ENCODE measurements around the gene HLA-DOA.

HLA-DOA gene

GRCh38 chr6:32969685-32970412 is 39.5 kb downstream of the HLA-DOA start (continued):
- TF ChIP-seq, protein P1, sequence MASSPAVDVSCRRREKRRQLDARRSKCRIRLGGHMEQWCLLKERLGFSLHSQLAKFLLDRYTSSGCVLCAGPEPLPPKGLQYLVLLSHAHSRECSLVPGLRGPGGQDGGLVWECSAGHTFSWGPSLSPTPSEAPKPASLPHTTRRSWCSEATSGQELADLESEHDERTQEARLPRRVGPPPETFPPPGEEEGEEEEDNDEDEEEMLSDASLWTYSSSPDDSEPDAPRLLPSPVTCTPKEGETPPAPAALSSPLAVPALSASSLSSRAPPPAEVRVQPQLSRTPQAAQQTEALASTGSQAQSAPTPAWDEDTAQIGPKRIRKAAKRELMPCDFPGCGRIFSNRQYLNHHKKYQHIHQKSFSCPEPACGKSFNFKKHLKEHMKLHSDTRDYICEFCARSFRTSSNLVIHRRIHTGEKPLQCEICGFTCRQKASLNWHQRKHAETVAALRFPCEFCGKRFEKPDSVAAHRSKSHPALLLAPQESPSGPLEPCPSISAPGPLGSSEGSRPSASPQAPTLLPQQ (tag by site-specific recombination; IDR thresholded peaks at IDR 0.05), result 0 out of 2 replicates have a peak, but pooled peaks have one; percentile 6
- TF ChIP-seq ZNF621 (tag by site-specific recombination; IDR thresholded peaks at IDR 0.05), result no peak
- TF ChIP-seq ZNF132 (tag by site-specific recombination; IDR thresholded peaks at IDR 0.05; ENCODE audit: borderline replicate concordance), result no peak
- TF ChIP-seq EGR2 (tag by site-specific recombination; IDR thresholded peaks at IDR 0.05; ENCODE audit: low read depth), result peak; percentile 90
- TF ChIP-seq GFI1B (tag by site-specific recombination; IDR thresholded peaks at IDR 0.05), result peak; percentile 96
- TF ChIP-seq ZNF398 (tag by site-specific recombination; IDR thresholded peaks at IDR 0.05), result peak; percentile 95
- peak; percentile 87 for TF ChIP-seq INSM2 (tag by site-specific recombination; IDR thresholded peaks at IDR 0.05)
- peak; percentile 83 for TF ChIP-seq ZNF366 (tag by site-specific recombination; conservative IDR thresholded peaks at IDR 0.05)

DNA sequence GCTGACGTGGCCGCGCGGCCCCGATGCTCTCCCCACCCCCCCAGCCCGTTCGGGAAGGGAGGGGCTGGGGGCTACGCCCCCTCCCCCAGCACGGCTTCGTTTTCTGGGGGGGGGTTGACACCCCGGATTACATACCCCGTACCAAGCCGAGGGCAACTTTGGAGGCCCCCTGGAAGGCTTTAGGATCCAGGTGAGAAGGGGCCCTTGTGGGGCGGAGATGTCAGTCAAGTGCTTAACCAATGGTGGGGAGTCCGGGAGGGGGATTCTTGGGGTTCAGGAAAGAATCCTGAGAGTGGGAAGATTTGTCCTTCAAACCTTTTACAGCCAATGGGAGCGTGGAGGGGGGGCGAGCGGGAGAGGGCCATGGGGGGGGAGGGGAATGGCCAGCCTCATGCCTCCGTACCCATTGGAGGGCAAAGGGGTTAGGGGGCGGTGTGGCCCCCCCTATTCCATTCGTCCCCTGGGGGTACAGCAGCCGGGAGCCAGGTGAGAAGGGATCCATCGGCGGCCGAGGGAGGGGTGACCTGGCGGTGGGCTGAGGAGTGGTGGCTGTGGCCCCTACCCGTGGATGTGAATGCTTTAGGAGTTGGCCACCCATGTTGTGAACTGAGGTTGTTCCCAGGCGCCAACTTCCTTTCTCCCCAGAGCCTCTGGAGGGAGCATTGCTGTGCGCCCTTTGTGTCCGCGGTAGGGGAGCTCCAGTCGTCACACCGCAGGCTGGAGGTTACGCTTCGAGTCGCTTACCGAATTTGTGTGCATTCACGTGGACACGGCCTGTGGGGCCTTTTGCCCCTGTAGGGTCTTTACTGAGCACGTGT is 40.3 kb downstream of the HLA-DOA start:
- Histone ChIP-seq H3K4me1 (ENCODE audit: control insufficient read depth, insufficient read depth, low read length) (peaks cover 11% of the 10 kb centered on the region), H3K9me3 (ENCODE audit: control insufficient read depth, insufficient read depth, low read depth, low read length) (no peaks in the 10 kb centered on the region), H3K27ac (ENCODE audit: extremely low read depth, low read depth, low read length) (peak overlapping the region; percentile 99), H3K36me3 (ENCODE audit: control insufficient read depth in 2 of 2, insufficient read depth in 1 of 2, low read length in 2 of 2) (peaks cover 6 to 32% of the 10 kb centered on the region in 2 experiments; a peak in 2 of 3 replicates), H3K4me3 (ENCODE audit: low read depth, low read length) (peak overlapping the region; percentile 85)
- CTCF ChIA-PET, result interaction anchor here (0.6 to 18.0 kb wide), 7 partner anchors 9 to 180 kb away, joined by 3 to 344 read pairs (median 27); partner anchors contain the start of genes HLA-DMA and TAP2
- POLR2A ChIA-PET, result interaction anchor here (0.6 to 11.3 kb wide), 16 partner anchors 9 to 1427 kb away, joined by 3 to 405 read pairs (median 12); partner anchors contain the start of genes DDX39B, HLA-DMA, HLA-DMB and TAP2
- TF ChIP-seq ZNF558 (tag by site-specific recombination; IDR thresholded peaks at IDR 0.05) (0 out of 2 replicates have a peak, but pooled peaks have one; percentile 0), ZNF132 (tag by site-specific recombination; IDR thresholded peaks at IDR 0.05; ENCODE audit: borderline replicate concordance) (no peak), ZSCAN4 (tag by site-specific recombination; IDR thresholded peaks at IDR 0.05) (peak; percentile 19; the same call in 1 of the 2 replicates), ZNF324 (tag by site-specific recombination; IDR thresholded peaks at IDR 0.05) (peak; percentile 12; the same call in 1 of the 2 replicates), ZNF426 (tag by site-specific recombination; IDR thresholded peaks at IDR 0.05) (no peak), PRDM1 (tag by site-specific recombination; IDR thresholded peaks at IDR 0.05) (no peak), ZBTB8A (tag by site-specific recombination; IDR thresholded peaks at IDR 0.05) (peak; percentile 39; the same call in 1 of the 2 replicates), ZNF155 (tag by site-specific recombination; IDR thresholded peaks at IDR 0.05) (no peak), ZNF571 (tag by site-specific recombination; IDR thresholded peaks at IDR 0.05) (no peak), ZNF529 (tag by site-specific recombination; IDR thresholded peaks at IDR 0.05; ENCODE audit: insufficient replicate concordance) (no peak), ZNF658 (tag by site-specific recombination; IDR thresholded peaks at IDR 0.05) (no peak), ZBTB7A (tag by site-specific recombination; IDR thresholded peaks at IDR 0.05; ENCODE audit: low read depth) (peak; percentile 38), SCRT1 (tag by site-specific recombination; IDR thresholded peaks at IDR 0.05; ENCODE audit: borderline replicate concordance) (no peak), ZNF202 (tag by site-specific recombination; IDR thresholded peaks at IDR 0.05; ENCODE audit: borderline replicate concordance) (no peak), KLF10 (tag by site-specific recombination; IDR thresholded peaks at IDR 0.05) (peak; percentile 66; the same call in 1 of the 2 replicates)
- TF ChIP-seq, protein P2, sequence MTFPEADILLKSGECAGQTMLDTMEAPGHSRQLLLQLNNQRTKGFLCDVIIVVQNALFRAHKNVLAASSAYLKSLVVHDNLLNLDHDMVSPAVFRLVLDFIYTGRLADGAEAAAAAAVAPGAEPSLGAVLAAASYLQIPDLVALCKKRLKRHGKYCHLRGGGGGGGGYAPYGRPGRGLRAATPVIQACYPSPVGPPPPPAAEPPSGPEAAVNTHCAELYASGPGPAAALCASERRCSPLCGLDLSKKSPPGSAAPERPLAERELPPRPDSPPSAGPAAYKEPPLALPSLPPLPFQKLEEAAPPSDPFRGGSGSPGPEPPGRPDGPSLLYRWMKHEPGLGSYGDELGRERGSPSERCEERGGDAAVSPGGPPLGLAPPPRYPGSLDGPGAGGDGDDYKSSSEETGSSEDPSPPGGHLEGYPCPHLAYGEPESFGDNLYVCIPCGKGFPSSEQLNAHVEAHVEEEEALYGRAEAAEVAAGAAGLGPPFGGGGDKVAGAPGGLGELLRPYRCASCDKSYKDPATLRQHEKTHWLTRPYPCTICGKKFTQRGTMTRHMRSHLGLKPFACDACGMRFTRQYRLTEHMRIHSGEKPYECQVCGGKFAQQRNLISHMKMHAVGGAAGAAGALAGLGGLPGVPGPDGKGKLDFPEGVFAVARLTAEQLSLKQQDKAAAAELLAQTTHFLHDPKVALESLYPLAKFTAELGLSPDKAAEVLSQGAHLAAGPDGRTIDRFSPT (tag by site-specific recombination; IDR thresholded peaks at IDR 0.05), result peak; percentile 63
- TF ChIP-seq, protein P1 (tag by site-specific recombination; IDR thresholded peaks at IDR 0.05), result peak; percentile 50; the same call in 1 of the 2 replicates
